ENCODE results near the gene CHRNA9. TPM values are rescaled to one million over a fixed set of nuclear protein-coding genes. Genes with fewer than 3 reads are reported as not detected.
A peak's percentile ranks its signal among the peaks of the same experiment; 100 is the strongest.

CHRNA9 gene
- total RNA-seq, 1 donor, result 0.36 TPM

DNA sequence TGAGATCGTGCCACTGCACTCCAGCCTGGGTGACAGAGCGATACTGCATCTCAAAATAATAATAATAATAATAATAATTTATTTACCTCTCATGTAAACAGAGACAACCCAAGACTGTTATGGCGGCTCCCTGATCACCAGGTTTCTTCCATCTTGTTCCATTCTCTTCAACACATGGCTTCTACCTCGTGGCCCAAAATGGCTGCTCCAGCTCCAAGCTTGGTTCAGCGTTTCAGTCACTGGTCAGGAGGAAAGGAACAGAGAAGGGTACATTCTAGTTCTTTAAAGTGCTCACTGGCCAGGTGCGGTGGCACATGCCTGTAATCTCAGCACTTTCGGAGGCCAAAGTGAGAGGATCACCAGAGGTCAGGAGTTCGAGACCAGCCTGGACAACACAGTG is 24.9 kb upstream of the CHRNA9 start:
- Histone ChIP-seq H3K27ac (ENCODE audit: low read depth, low read length) (no peak overlapping the region), H4K20me1 (ENCODE audit: insufficient read depth, low read length) (no peaks in the 10 kb centered on the region), H3K79me2 (ENCODE audit: insufficient read depth, low read length) (no peaks in the 10 kb centered on the region), H3K36me3 (ENCODE audit: insufficient read depth, low read length) (no peaks in the 10 kb centered on the region), H3K27me3 (ENCODE audit: insufficient read depth, low read length) (no peaks in the 10 kb centered on the region), H3K9me3 (ENCODE audit: low read depth, low read length) (no peaks in the 10 kb centered on the region), H2AFZ (ENCODE audit: low read length) (no peak overlapping the region), H3K4me2 (ENCODE audit: insufficient read depth, low read length) (no peak overlapping the region), H3K4me1 (ENCODE audit: insufficient read depth, low read length) (peaks cover 5% of the 10 kb centered on the region), H3K4me3 (ENCODE audit: insufficient read depth, low read length) (no peak overlapping the region)
- no peak for DNase-seq (ENCODE audit: insufficient read length, low spot score, missing footprints)
- TF ChIP-seq, protein P1, sequence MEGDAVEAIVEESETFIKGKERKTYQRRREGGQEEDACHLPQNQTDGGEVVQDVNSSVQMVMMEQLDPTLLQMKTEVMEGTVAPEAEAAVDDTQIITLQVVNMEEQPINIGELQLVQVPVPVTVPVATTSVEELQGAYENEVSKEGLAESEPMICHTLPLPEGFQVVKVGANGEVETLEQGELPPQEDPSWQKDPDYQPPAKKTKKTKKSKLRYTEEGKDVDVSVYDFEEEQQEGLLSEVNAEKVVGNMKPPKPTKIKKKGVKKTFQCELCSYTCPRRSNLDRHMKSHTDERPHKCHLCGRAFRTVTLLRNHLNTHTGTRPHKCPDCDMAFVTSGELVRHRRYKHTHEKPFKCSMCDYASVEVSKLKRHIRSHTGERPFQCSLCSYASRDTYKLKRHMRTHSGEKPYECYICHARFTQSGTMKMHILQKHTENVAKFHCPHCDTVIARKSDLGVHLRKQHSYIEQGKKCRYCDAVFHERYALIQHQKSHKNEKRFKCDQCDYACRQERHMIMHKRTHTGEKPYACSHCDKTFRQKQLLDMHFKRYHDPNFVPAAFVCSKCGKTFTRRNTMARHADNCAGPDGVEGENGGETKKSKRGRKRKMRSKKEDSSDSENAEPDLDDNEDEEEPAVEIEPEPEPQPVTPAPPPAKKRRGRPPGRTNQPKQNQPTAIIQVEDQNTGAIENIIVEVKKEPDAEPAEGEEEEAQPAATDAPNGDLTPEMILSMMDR (IDR thresholded peaks at IDR 0.05; ENCODE audit: extremely low read depth, low read depth, low read length), result no peak

DNA sequence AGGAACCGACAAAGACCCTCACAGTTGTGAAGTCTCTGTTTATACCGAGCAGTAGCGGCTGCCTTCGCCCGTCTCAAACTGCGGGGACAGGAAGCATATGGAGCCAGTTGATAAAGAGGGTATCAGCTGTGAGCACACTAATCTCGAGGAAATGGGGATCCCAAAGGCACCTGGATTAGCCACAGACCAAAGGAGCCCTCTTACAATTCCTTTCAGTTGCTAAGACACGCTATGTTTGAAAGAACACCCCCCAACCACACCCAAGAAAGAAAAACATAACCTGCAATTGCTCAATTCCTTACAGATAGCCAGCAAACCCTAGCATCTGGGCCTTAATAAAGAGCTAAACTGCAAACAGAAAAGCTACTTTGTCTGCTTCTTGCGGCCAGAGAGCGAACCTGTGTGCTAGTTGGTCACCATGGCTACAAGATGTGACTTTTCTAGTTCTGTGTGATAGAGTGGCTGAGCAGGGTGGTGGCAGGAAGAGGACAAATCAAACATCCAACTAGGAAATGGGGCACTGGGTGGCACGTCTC is 23.3 kb upstream of the CHRNA9 start:
- DNase-seq (ENCODE audit: insufficient read length, low spot score, missing footprints), result no peak
- no peak overlapping the region for H3K4me3 ChIP-seq (ENCODE audit: insufficient read depth, low read length)
- TF ChIP-seq, protein P1 (IDR thresholded peaks at IDR 0.05; ENCODE audit: extremely low read depth, low read depth, low read length), result no peak
- H3K36me3 ChIP-seq (ENCODE audit: insufficient read depth, low read length), result no peaks in the 10 kb centered on the region
- H4K20me1 ChIP-seq (ENCODE audit: insufficient read depth, low read length), result no peaks in the 10 kb centered on the region
- no peak overlapping the region for H3K4me2 ChIP-seq (ENCODE audit: insufficient read depth, low read length)
- no peaks in the 10 kb centered on the region for H3K9me3 ChIP-seq (ENCODE audit: low read depth, low read length)
- no peaks in the 10 kb centered on the region for H3K27me3 ChIP-seq (ENCODE audit: insufficient read depth, low read length)
- H3K79me2 ChIP-seq (ENCODE audit: insufficient read depth, low read length), result no peaks in the 10 kb centered on the region
- H2AFZ ChIP-seq (ENCODE audit: low read length), result no peak overlapping the region
- no peak overlapping the region for H3K27ac ChIP-seq (ENCODE audit: low read depth, low read length)
- peaks cover 20% of the 10 kb centered on the region for H3K4me1 ChIP-seq (ENCODE audit: insufficient read depth, low read length)

DNA sequence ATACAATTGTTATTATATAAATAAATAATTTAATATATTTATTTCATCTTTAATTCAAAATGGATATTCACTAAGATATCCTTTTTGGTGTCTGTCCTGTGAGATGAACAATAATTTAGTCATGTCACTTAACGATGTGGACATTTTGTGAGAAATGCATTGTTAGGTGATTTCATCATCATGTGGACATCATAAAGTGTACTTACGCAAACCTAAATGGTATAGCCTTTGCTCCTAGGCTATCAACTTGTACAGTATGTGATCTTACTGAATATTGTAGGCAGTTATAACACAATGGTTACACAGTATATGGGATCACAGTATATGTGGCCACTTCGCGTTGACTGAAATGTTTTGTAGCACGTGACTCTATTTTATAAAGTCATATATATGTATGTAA is 20.2 kb upstream of the CHRNA9 start:
- Histone ChIP-seq H3K9me3 (ENCODE audit: low read depth, low read length) (no peaks in the 10 kb centered on the region), H3K27me3 (ENCODE audit: insufficient read depth, low read length) (no peaks in the 10 kb centered on the region), H3K4me1 (ENCODE audit: insufficient read depth, low read length) (peaks cover 22% of the 10 kb centered on the region), H3K27ac (ENCODE audit: low read depth, low read length) (peak overlapping the region; percentile 100), H3K4me3 (ENCODE audit: insufficient read depth, low read length) (no peak overlapping the region), H3K79me2 (ENCODE audit: insufficient read depth, low read length) (no peaks in the 10 kb centered on the region), H2AFZ (ENCODE audit: low read length) (no peak overlapping the region), H4K20me1 (ENCODE audit: insufficient read depth, low read length) (no peaks in the 10 kb centered on the region), H3K4me2 (ENCODE audit: insufficient read depth, low read length) (no peak overlapping the region), H3K36me3 (ENCODE audit: insufficient read depth, low read length) (no peaks in the 10 kb centered on the region)
- DNase-seq (ENCODE audit: insufficient read length, low spot score, missing footprints), result no peak
- TF ChIP-seq, protein P1 (IDR thresholded peaks at IDR 0.05; ENCODE audit: extremely low read depth, low read depth, low read length), result no peak

DNA sequence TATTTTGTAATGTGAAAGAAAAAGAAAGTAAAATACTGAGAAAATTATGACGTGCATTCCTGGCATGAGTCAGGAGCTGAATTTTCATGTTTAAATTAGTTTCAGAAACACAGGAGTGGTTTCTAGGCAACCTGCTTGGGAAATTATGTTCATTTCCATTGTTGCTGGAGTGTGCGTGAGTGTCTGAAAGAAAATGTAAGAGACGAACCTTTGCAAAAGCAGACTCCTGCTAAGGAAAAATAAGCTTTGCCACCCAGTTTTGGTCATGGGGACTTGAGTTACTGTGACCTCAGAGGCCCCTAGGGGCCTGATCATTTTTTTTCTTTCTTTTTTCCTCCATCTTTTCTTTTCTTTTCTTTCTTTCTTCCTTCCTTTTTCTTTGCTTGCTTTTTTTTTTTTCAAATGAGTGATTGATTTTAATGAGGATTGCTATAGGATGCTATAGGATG is 18.8 kb upstream of the CHRNA9 start:
- TF ChIP-seq, protein P1 (IDR thresholded peaks at IDR 0.05; ENCODE audit: extremely low read depth, low read depth, low read length), result no peak
- H3K4me1 ChIP-seq (ENCODE audit: insufficient read depth, low read length), result peaks cover 25% of the 10 kb centered on the region
- peak overlapping the region; percentile 69 for H3K4me3 ChIP-seq (ENCODE audit: insufficient read depth, low read length)
- no peaks in the 10 kb centered on the region for H4K20me1 ChIP-seq (ENCODE audit: insufficient read depth, low read length)
- no peaks in the 10 kb centered on the region for H3K36me3 ChIP-seq (ENCODE audit: insufficient read depth, low read length)
- no peaks in the 10 kb centered on the region for H3K79me2 ChIP-seq (ENCODE audit: insufficient read depth, low read length)
- no peaks in the 10 kb centered on the region for H3K27me3 ChIP-seq (ENCODE audit: insufficient read depth, low read length)
- peak overlapping the region; percentile 100 for H3K27ac ChIP-seq (ENCODE audit: low read depth, low read length)
- H2AFZ ChIP-seq (ENCODE audit: low read length), result no peak overlapping the region
- peak; percentile 58 for DNase-seq (ENCODE audit: insufficient read length, low spot score, missing footprints)
- no peaks in the 10 kb centered on the region for H3K9me3 ChIP-seq (ENCODE audit: low read depth, low read length)
- peak overlapping the region; percentile 97 for H3K4me2 ChIP-seq (ENCODE audit: insufficient read depth, low read length)

All from osteoblast (primary cell).